Prostate gland (tissue), 2 donors: ENCODE measurements around the gene YIPF2. TPM values are rescaled to one million over a fixed set of nuclear protein-coding genes. Genes with fewer than 3 reads are reported as not detected.
"Not testable (repeated sequence)": the region's sequence is repeated elsewhere in the genome, so short reads cannot be mapped to it uniquely, and the experiment has no call there.

Source experiments
- DNase-seq: peaks from one replicate; pipeline ENCODE4 v3.0.0-alpha.2; 2019; ENCODE audit warnings: low spot score
- H3K27ac ChIP-seq, 2 donors: fragments of 200-600 bp; sonication (generic); 2 replicates each; pipeline ENCODE4 v1.5.1; 2017 to 2019
- H3K27me3 ChIP-seq: fragments of 200-600 bp; sonication (generic); replicated peaks from 2 replicates; pipeline ENCODE4 v1.5.1; 2019; ENCODE audit not compliant: insufficient read depth
- H3K36me3 ChIP-seq, 2 donors: fragments of 200-600 bp; sonication (generic); 1 replicate in 1 of 2; 2 replicates in 1 of 2; pipeline versions ENCODE4 v1.5.1 to v1.8.1; 2017 to 2019
- H3K4me1 ChIP-seq: fragments of 200-600 bp; sonication (generic); replicated peaks from 2 replicates; pipeline ENCODE4 v1.5.1; 2019
- H3K4me3 ChIP-seq, 2 donors: fragments of 200-600 bp; sonication (generic); 2 replicates each; pipeline ENCODE4 v1.5.1; 2017 to 2019
- H3K9me3 ChIP-seq: fragments of 200-600 bp; sonication (generic); 2 replicates; pipeline ENCODE4 v1.5.1; 2017
- CTCF ChIP-seq, 4 experiments: fragments of 200-600 bp in 2 of 4; fragments of 450-650 bp in 2 of 4; sonication (generic) in 2 of 4; IDR thresholded peaks; 1 replicate in 3 of 4; 2 replicates in 1 of 4; pipeline ENCODE4 v1.5.1; 2016 to 2019; ENCODE audit warnings: antibody characterized with exemption in 4 of 4, mild to moderate bottlenecking in 2 of 4, moderate library complexity in 2 of 4
- POLR2A ChIP-seq: fragments of 450-650 bp; IDR thresholded peaks from one replicate; pipeline ENCODE4 v1.6.1; 2016; ENCODE audit warnings: antibody characterized with exemption, mild to moderate bottlenecking
- POLR2AphosphoS5 ChIP-seq: sonication (generic); formaldehyde crosslinking; IDR thresholded peaks from one replicate; pipeline ENCODE4 v1.6.1; 2017; ENCODE audit warnings: antibody characterized with exemption
- WGBS: methylation state at CpG from one replicate; pipeline ENCODE4 v1.1.5; 2018; 5-methylcytosine and 5-hydroxymethylcytosine counted together
- intact Hi-C: fragments of 100-400 bp; cut with DNase I; formaldehyde crosslinking; loops from one replicate; pipeline ENCODE4 v1.14.2; 2022
- total RNA-seq, 2 donors: library from RNA; depleted of rRNA; stranded (reverse); fragments of >200 nt; gene quantifications; one replicate each; pipeline ENCODE4 v1.1.0, GENCODE V29; 2016

Gene YIPF2
- total RNA-seq, 2 donors from 2014 or later, result 84.8 to 87.1 TPM

- no peaks in the 10 kb centered on the region for H3K9me3 ChIP-seq
- WGBS, result 77% methylated on average over 4 of the region's 4 CpGs
- H3K4me3 ChIP-seq, result no peak overlapping the region
- no peaks in the 10 kb centered on the region for H3K27me3 ChIP-seq
- no peak overlapping the region for H3K27ac ChIP-seq
- DNase-seq, result no peak
- no peak for TF ChIP-seq POLR2A
- no peak for TF ChIP-seq CTCF (IDR thresholded peaks at IDR 0.05)
- TF ChIP-seq POLR2AphosphoS5, result no peak
- H3K4me1 ChIP-seq, result peaks cover 4% of the 10 kb centered on the region
- no peaks in the 10 kb centered on the region for H3K36me3 ChIP-seq
- intact Hi-C loops, result no loop called here
Observed at GRCh38 chr19:10963865-10964264, 35.4 kb upstream of the YIPF2 start.

- intact Hi-C loops, result no loop called here
- H3K27ac ChIP-seq, result no peak overlapping the region
- no peak overlapping the region for H3K4me3 ChIP-seq
- H3K4me1 ChIP-seq, result peaks cover 4% of the 10 kb centered on the region
- no peaks in the 10 kb centered on the region for H3K9me3 ChIP-seq
- 87% methylated on average over 10 of the region's 10 CpGs for WGBS
- no peak for TF ChIP-seq POLR2AphosphoS5
- TF ChIP-seq POLR2A, result no peak
- TF ChIP-seq CTCF (IDR thresholded peaks at IDR 0.05), result no peak
- H3K36me3 ChIP-seq, result no peaks in the 10 kb centered on the region
- DNase-seq, result no peak
- H3K27me3 ChIP-seq, result no peaks in the 10 kb centered on the region
Observed at GRCh38 chr19:10962863-10963262, 34.4 kb upstream of the YIPF2 start.

- no peak for DNase-seq
- Histone ChIP-seq H3K9me3 (no peaks in the 10 kb centered on the region), H3K4me1 (peaks cover 4% of the 10 kb centered on the region), H3K36me3 (no peaks in the 10 kb centered on the region), H3K27me3 (no peaks in the 10 kb centered on the region), H3K4me3 (peak overlapping the region; percentile 83 to 97), H3K27ac (peak overlapping the region; percentile 81 to 94)
- TF ChIP-seq CTCF (IDR thresholded peaks at IDR 0.05) (no peak), POLR2A (no peak), POLR2AphosphoS5 (no peak)
- intact Hi-C loops, result no loop called here
- under 1% methylated on average over 77 of the region's 92 CpGs for WGBS
Observed at GRCh38 chr19:10961073-10961860, 32.8 kb upstream of the YIPF2 start.

- intact Hi-C loops, result no loop called here
- Histone ChIP-seq H3K36me3 (no peaks in the 10 kb centered on the region), H3K27ac (peak within 1 kb of the TSS; percentile 94 to 97), H3K27me3 (no peaks in the 10 kb centered on the region), H3K9me3 (no peaks in the 10 kb centered on the region), H3K4me1 (peaks cover 4% of the 10 kb centered on the region), H3K4me3 (peak within 1 kb of the TSS; percentile 83 to 97)
- TF ChIP-seq CTCF (IDR thresholded peaks at IDR 0.05), result peak in 1 of 4 experiments; percentile 22
- peak; percentile 90 for TF ChIP-seq POLR2A
- peak; percentile 92 for TF ChIP-seq POLR2AphosphoS5
- peak; percentile 96 for DNase-seq
- WGBS, result under 1% methylated on average over 49 of the region's 100 CpGs
Observed at GRCh38 chr19:10960314-10961072, 32.1 kb upstream of the YIPF2 start, which contains the start of gene SMARCA4. TSS of gene SMARCA4 (plus strand) at chr19:10961030. CDS start at chr19:10984152, 23,122 bp downstream.

- H3K27me3 ChIP-seq, H3K36me3 ChIP-seq, intact Hi-C loops, H3K4me1 ChIP-seq, H3K4me3 ChIP-seq, DNase-seq, H3K9me3 ChIP-seq: not testable (repeated sequence)
- WGBS, result 94% methylated on average over 19 of the region's 19 CpGs
- peak overlapping the region; percentile 94 to 97 for H3K27ac ChIP-seq
Observed at GRCh38 chr19:10959277-10959968, 31.0 kb upstream of the YIPF2 start.
